GM18867 (cell line): ENCODE data around the gene TUBA1C.

Experiments used
- ATAC-seq: cut with Tn5 transposase; IDR thresholded peaks from one replicate; pipeline ENCODE4 v1.9.1; 2021; ENCODE audit warnings: mild to moderate bottlenecking, moderate library complexity; ENCODE audit not compliant: unreplicated experiment

Gene TUBA1C

GRCh38 chr12:49264873-49265792 lies at the start of gene TUBA1C:
TUBA1C (plus strand) TSS chr12:49265082; CDS start chr12:49265182, 100 bp downstream.
- peak; percentile 87 for ATAC-seq

GRCh38 chr12:49219417-49220026 lies 45.4 kb upstream of the TUBA1C start:
- no peak for ATAC-seq

DNA sequence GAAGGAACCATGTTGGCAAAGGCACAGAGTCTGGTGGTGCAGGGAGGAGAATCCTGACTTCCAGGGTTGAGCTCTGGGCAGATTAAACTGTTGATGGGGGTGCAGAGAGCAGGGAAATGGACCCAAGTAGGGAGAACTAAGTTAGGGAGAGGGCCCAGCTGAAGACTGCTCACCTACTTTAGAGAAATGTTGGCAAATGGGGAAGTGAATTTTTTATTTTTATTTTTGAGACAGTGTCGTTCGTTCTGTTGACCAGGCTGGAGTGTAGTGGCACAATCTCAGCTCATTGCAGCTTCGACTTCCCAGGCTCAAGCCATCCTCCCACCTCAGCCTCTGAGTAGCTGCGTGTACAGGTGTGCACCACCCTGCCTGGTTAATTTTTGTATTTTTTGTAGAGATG lies 43.9 kb upstream of the TUBA1C start:
- no peak for ATAC-seq

- ATAC-seq, result no peak
Measured at GRCh38 chr12:49223122-49223521, 41.8 kb upstream of the TUBA1C start.

DNA sequence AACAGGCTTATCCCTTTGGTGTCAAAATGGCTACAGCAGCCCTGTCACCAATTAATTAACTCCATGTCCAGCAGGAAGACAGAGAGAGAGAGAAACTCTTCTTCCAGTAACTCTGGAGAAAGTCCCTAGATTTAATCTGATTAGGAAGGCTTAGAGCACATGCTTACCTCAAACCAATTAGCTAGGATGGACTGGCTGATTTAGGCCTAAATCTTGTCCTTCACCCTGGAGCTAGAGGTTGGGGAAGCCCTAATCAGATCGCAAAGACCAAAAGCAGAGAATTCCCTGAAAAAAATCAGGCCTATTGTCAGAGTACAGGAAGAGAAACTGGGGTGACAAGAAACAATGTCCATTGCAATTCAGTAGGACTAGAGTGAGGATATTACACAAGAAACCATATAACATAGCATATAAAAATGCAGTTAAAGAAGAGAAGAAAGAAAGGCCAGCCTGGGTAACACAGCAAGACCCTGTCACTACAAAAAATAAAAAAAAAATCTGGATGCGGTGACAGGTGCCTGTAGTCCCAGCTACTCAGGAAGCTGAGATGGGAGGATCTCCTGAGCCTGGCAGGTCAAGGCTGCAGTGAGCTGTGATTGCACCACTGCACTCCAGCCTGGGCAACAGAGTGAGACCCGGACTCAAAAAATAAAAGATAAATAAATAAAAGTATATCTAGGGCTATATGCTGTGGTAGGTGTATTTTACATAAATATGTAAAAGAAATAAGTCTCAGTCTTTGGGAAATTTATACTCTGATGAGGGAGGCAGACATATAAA lies 41.1 kb upstream of the TUBA1C start:
- ATAC-seq, result no peak

DNA sequence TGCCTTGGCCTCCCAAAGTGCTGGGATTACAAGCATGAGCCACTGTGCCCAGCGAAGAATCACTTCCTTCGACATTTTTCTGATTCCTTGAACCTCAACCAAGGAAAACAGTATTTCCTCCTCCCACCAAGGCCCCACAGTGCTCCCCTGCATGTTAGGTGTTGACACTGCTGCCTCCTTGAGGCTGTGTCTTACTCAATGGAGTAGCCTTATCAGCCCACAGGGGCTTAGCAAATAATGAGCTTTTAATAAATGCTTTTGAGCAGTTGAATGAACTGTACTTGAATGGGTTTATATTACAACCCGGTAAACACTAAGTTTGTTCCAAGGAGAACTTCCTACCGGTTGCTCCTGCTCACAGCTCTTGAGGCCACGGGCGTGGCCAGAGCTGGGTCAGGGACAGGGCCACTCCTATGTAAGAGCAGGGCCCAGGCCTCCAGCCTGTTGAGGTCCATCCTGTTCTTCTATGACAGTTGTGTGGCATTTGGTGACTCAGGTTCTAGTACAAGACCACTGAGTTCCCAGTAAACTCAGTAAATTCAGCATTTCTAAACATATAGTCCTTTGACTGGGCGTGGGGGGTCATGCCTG lies 39.2 kb upstream of the TUBA1C start:
- ATAC-seq, result no peak

GRCh38 chr12:49227713-49228112 lies 37.2 kb upstream of the TUBA1C start:
- no peak for ATAC-seq

DNA sequence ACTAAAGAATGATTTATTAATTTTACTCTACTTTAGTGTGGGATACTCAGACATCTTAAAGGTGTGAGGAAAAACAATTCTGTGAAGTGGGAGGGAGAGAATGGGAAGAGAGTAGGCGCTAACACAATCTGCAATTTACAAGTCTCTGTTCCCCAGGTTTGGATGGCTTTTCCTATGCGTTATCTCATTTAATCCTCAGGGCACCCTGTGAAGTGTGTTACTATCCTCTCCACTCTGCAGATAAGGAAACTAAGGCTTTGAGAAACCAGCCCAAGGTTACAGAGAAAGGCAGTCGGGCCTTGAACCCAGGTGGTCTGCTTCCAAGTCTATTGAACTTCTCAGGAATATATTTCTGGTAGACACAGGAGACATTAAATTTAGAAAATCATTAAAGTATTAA lies 36.2 kb upstream of the TUBA1C start:
- ATAC-seq, result no peak

DNA sequence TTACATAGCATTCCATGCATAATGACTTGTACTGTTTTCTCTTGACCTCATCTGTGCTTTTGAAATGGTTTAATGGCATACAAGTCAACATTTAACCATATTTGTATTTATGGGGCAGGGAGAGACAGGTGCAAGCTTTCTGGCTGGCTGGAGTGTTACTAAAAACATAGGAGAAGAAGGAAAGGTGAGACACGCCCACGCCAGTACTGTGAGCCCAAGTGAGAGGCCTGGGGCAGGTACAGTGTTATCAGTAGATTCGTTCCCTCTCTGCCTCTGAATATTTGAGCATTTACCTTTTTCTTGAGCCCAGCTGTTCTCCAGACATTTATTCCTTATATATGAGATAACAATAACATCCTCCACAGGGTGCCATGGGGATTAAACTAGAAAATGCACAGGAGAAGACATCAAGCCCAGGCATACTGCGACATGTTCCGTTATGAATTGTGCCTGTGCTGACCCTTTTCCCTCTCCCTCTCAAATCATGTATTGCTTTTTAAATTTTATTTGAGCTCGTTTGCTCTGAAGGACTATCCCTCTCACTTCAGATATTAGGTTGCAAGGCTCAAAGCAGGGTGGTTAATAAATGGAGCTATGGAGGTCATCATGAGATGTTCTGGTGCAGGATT lies 34.6 kb upstream of the TUBA1C start:
- ATAC-seq, result no peak

- ATAC-seq, result no peak
Measured at GRCh38 chr12:49230805-49231194, 34.1 kb upstream of the TUBA1C start.

DNA sequence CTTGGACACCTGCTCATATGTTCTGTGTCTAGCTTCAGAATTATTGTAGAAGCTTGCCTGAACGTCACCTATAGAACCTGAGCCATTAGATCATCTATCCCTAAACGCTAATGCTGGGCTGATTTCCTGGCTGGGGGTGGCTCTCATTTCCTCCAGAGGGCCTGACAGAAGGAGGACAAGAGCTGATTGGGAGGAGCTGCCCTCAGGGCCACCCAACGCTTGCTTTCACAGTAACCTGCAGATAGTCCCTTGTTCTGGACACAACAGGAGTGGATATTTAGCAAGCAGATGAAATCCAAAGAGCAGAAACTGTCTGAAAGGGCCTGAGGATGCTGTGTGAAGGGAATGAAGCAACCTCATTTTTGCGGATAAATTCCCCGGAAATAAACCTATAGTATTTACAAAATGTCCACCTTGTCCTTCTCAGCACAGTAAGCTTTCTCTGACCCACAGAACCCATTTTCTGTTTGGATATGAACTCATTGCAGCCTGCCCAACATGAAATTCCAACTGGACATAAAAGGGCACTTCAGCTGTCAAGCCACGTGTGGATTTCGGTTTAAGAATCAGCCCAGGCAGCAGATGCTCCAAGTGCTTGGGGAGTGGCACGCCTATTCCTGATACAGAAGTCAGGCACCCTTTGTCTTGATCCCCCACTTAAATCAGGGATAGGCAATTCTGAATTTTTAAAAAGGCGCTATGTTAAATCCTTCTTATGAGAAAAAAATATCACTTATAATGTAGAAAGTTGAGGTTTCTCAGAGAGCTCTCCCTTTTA lies 32.8 kb upstream of the TUBA1C start:
- ATAC-seq, result no peak

- no peak for ATAC-seq
Measured at GRCh38 chr12:49232940-49233841, 31.7 kb upstream of the TUBA1C start.

DNA sequence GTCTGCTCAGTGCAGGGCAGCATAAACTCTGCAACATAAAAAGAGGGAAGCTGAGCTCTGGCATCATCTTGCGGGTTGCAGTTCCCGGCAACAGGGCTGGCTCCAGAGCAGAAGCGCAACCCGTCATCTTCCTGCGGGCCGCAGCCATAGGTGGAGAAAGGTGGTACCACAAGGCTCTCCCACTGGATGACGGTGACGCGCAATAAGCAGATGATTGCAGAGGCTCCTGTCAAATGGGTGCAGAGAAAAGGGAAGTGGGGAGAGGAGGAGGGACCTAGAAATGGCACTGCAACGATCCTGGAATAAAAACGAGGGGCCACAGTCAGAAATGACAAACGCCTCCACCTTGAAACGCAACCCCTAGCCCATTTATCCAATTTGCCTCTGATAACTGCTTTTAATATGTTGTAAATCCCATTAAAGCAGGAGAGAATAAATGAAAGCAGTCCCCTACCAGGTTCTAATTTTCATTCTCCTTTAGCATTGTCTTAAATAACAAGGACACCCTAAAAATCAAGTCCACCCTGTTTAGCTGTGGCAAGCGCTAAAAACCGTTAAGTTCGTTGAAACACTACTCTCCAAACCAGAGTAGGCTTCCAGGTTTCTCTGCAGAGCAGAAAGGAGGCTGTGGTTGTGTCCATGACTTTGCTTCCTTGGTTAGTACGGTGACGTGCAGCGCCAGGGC lies 30.9 kb upstream of the TUBA1C start:
- no peak for ATAC-seq

DNA sequence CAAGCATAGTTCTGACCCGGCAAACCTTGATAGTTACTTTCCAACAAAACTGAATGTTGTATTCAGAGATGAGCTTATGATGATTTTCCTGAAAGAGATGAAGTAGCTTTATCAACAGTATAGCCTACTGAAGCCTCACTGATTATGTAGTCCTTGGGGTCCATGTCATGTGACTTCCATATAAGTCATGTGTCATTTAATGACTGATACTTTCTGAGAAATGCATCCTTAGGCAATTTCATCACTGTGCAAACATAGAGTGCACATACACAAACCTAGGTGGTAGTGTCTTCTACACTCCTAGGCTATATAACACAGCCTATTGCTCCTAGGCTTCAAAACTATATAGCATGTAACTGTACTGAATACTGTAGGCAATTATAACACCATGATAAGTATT lies 28.5 kb upstream of the TUBA1C start:
- no peak for ATAC-seq

DNA sequence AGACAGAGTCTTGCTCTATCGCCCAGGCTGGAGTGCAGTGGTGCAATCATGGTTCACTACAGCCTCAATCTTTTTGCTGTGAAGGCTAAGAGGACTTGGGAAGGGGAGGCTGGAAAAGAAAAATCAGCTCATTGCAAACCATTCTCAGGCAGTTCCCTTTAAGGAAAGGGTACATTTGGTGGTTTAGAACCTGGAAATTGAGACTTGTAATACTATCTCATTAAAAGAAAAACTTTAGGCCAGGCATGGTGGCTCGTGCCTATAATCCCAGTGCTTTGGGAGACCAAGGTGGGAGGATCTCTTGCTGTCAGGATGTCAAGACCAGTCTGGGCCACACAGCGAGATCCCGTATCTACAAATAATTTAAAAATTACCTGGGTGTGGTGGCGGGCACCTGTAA lies 21.3 kb upstream of the TUBA1C start:
- no peak for ATAC-seq

DNA sequence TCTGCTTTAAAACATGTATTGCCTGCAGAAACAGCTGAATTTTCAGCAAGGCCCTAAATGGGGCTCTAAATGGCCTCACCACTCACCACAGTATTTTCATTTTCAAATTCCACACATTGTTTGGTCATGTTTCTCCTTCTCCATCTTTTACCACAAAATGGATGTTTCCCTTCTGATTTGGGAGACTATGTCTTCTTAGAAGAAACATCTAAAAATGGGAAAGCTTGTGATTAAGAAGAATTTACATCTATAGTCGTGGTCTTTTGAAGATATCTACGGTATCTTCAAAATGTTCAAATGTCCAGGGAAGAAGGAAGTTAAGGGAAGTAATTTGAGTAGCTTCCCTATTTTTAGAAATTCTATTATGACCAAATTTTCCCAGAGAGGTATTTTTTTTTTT lies 20.7 kb upstream of the TUBA1C start:
- no peak for ATAC-seq

DNA sequence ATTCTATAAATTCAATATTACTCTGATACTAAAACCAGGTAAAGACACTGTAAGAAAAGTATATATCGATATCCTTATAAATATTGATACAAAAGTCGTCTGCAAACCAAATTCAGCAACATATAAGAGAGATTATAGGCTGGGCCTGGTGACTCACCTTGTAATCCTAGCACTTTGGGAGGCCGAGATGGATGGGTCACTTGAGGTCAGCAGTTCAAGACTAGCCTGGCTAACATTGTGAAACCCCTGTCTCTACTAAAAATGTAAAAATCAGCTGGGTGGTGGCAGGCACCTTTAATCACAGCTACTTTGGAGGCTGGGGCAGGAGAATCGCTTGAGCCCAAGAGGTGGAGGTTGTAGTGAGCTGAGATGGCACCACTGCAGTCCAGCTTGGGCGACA lies 13.5 kb upstream of the TUBA1C start:
- ATAC-seq, result no peak

DNA sequence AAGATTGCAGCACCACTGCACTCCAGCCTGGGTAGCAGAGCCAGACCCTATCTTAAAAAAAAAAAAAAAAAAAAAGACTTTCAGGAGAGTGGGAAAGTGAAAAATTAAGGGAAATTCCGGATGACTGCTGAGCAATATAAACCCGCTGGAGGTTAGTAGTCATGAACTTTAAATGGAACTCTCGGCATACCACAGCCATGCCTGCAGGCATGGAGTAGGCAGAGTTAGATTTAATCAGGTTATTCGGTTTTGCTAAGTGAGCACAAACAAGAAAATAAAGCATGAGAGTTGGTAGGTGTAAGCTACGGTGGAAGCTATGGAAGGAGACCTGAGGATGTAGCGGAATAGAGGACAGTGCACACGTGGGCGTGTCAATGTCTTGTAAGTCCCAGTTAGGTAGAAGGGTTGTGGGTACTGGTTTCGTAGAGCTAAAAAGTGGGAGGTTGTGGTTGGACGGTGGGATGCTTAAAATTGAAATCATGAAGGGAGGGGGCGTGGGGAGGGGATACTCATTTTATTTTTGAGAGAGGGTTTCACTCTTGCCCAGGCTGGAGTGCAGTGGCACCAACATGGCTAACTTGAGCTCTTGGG lies 11.8 kb upstream of the TUBA1C start:
- ATAC-seq, result no peak
